Measurements from ENCODE around the gene CPN1.

Gene CPN1

GRCh38 chr10:100075426-100076220 lies 6.0 kb downstream of the CPN1 start:
- no peak for DNase-seq

GRCh38 chr10:100072514-100072913 lies 9.2 kb downstream of the CPN1 start:
- no peak for DNase-seq

- no peak for DNase-seq
Observed at GRCh38 chr10:100071529-100071928, 10.1 kb downstream of the CPN1 start.

GRCh38 chr10:100067466-100067865 lies 14.2 kb downstream of the CPN1 start:
- no peak for DNase-seq

- no peak for DNase-seq
Observed at GRCh38 chr10:100065084-100065660, 16.5 kb downstream of the CPN1 start.

- DNase-seq, result no peak
Observed at GRCh38 chr10:100061401-100061800, 20.3 kb downstream of the CPN1 start.

GRCh38 chr10:100057948-100058347 lies 23.7 kb downstream of the CPN1 start:
- no peak for DNase-seq

- DNase-seq, result no peak
Observed at GRCh38 chr10:100053686-100054460, 27.8 kb downstream of the CPN1 start.

- peak; percentile 90 for DNase-seq
Observed at GRCh38 chr10:100046021-100046486, 35.6 kb downstream of the CPN1 start.

GRCh38 chr10:100045592-100045991 lies 36.1 kb downstream of the CPN1 start:
- no peak for DNase-seq

- DNase-seq, result no peak
Observed at GRCh38 chr10:100043796-100044195, 37.9 kb downstream of the CPN1 start.

- peak; percentile 12 for DNase-seq
Observed at GRCh38 chr10:100043344-100043743, 38.3 kb downstream of the CPN1 start.

- no peak for DNase-seq
Observed at GRCh38 chr10:100041306-100042002, 40.2 kb downstream of the CPN1 start.

GRCh38 chr10:100038561-100039071 lies 43.1 kb downstream of the CPN1 start:
- no peak for DNase-seq

GRCh38 chr10:100037758-100038315 lies 43.8 kb downstream of the CPN1 start:
- DNase-seq, result no peak

- no peak for DNase-seq
Observed at GRCh38 chr10:100036850-100037249, 44.8 kb downstream of the CPN1 start.

GRCh38 chr10:100033766-100034418 lies 47.8 kb downstream of the CPN1 start:
- DNase-seq, result no peak

GRCh38 chr10:100027416-100027815 lies 54.3 kb downstream of the CPN1 start:
- no peak for DNase-seq

- DNase-seq, result no peak
Observed at GRCh38 chr10:100025576-100025975, 56.1 kb downstream of the CPN1 start.

- DNase-seq, result no peak
Observed at GRCh38 chr10:100024748-100025147, 56.9 kb downstream of the CPN1 start.

- DNase-seq, result no peak
Observed at GRCh38 chr10:100022403-100022802, 59.3 kb downstream of the CPN1 start.

GRCh38 chr10:100021322-100021721 lies 60.3 kb downstream of the CPN1 start:
- no peak for DNase-seq

All from hematopoietic multipotent progenitor cell treated with erythropoietin and hydrocortisone succinate and interleukin-3 and kit ligand, for 6 days (in vitro differentiated cells).